Measurements from ENCODE around the gene ZFP82.

- TF ChIP-seq CTCF (IDR thresholded peaks at IDR 0.05) = no peak
- TF ChIP-seq POLR2A (IDR thresholded peaks at IDR 0.05) = no peak
- TF ChIP-seq EP300 (IDR thresholded peaks at IDR 0.05) = no peak
- TF ChIP-seq POLR2AphosphoS5 (IDR thresholded peaks at IDR 0.05) = no peak
These were observed 39.0 kb downstream of the ZFP82 start for GRCh38 chr19:36379510-36379819.

Data from sigmoid colon (tissue), 4 donors.